T follicular helper cell (primary cell): ENCODE results near the gene FAM13C.

Experiments used
- DNase-seq: peaks from one replicate; pipeline ENCODE4 v3.0.0-alpha.2; 2020; ENCODE audit warnings: low read depth

The FAM13C gene

DNA sequence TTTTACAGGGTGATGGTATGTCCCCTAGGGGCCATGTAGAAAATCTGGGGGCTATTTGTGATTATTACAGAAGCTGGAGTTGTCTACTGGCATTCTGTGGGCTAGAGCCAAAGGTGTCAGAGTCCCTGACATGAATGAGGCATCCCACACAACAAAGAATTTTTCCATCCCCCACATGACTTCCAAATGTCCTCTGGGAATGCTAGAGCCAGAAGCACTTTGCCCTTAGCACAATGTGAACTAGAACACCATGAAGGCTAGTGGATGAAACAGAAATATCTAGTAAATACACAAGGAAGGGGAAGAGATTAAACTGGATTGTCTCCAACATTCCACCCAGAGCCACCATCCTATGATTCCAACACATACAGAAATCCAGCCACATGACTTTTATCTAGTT, 46.9 kb downstream of the FAM13C start:
- no peak for DNase-seq

DNA sequence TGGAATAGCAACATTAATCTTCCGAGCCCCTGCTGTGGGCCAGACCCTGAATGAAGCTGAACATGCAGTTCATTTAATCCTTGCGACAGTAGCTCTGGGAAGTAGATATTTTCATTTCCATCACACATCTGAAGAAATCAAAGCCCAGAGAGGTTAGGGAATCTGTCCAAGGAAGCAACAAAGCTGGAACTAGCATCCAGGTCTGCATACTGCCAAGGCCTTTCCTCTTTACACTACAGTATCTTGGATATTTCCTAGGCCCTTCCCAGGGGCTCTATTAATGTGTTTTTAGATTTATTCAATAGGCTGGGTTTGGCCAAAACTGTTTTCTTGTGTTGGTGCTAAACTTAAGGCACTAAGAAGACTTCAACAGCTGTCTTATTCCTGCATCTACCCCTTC, 48.1 kb downstream of the FAM13C start:
- no peak for DNase-seq

GRCh38 chr10:59312247-59312646, 50.1 kb downstream of the FAM13C start:
- DNase-seq: no peak

DNA sequence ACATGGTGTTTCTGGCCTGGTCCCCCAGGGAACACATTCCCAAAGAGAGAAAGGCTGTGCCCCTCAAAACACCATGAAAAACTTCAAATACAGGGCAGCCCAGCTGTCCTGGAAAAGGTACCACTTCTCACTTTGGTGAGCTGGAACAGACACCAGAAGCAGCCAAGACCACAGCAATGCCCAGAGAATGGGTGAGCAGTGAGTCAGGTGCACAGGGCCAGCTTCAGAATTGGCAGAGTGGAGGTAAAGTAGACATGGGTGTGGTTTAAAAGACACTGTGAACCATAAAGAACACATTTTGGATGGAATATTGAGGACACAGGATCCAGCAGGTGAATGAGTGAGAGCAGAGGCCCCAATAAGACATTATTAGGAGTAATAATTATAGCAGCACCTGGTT, 51.3 kb downstream of the FAM13C start:
- no peak for DNase-seq

GRCh38 chr10:59310324-59310914, 51.9 kb downstream of the FAM13C start:
- DNase-seq: no peak

GRCh38 chr10:59304521-59305097, 57.7 kb downstream of the FAM13C start:
- DNase-seq: no peak

- no peak for DNase-seq
Measured at GRCh38 chr10:59303018-59303417, 59.3 kb downstream of the FAM13C start.

- DNase-seq: no peak
Measured at GRCh38 chr10:59302381-59302780, 60.0 kb downstream of the FAM13C start.

DNA sequence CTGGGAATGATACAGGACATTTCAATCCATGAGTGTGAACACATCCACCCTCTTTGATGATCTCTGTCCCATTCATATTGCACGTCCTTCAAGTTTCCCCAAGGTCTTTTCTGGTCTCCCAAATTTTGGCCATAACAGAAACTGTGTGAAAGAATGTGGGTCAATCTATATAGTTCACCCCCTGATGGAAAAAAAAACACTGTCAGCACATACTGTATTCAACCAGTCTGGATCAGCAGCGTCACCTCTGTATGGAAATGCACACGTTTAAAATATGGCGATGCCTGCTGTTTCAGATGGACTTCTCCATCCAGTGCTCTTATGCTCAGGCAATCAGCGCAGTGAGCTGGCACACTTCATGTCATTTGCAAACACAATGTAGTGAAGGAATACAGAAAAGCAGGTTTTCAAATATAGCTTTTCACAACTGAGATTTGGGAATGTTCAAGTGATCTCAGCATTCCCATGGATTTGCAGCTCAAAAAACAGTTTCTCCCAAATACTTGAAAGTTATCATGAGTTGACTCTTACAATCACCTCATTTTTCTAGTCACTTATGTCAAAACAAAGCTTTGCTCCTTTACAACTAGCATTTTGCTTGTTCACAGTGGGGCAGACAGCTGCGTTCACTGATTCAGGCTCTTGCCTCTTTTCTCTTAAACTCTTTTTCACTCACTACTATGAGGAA, 61.1 kb downstream of the FAM13C start:
- no peak for DNase-seq

- DNase-seq: no peak
Measured at GRCh38 chr10:59300386-59300785, 62.0 kb downstream of the FAM13C start.

DNA sequence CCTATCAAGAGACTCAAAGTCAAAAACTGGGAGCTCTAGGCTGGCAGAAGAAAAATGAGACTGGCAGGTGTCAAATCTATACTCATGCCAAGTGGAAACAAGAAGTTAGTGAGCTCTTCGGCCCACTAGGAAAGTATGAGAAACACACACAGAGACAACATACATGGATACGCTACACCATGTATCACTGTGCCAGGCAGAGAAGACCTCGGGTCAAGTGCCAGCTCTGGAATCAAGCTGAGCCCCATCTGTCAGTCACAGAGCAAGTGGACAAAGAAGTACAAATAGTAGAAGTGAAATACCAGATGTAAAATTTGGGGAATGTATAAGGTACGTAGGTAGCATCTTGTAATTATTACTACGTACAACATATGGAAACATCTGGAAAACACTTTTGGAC, 62.4 kb downstream of the FAM13C start:
- no peak for DNase-seq

DNA sequence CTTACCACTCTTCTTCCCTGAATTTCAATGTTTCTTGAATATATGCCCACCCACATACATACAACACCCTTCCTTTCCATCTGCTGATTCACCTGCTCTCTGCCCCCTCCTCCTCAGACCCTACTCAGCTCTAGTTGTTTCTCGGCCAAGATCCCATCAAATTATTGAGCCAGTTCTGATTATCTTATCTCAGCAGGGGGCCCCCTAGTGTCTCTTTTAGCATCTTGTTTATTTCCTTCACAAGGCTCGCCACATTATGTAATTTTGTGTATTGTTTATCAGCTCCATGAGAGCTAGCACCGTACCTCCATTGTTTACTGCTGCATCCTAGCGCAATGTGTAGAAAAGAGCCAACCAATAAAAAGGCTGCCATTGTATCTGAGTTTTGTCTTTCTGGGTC, 71.9 kb downstream of the FAM13C start:
- no peak for DNase-seq

GRCh38 chr10:59289853-59290252, 72.5 kb downstream of the FAM13C start:
- no peak for DNase-seq

DNA sequence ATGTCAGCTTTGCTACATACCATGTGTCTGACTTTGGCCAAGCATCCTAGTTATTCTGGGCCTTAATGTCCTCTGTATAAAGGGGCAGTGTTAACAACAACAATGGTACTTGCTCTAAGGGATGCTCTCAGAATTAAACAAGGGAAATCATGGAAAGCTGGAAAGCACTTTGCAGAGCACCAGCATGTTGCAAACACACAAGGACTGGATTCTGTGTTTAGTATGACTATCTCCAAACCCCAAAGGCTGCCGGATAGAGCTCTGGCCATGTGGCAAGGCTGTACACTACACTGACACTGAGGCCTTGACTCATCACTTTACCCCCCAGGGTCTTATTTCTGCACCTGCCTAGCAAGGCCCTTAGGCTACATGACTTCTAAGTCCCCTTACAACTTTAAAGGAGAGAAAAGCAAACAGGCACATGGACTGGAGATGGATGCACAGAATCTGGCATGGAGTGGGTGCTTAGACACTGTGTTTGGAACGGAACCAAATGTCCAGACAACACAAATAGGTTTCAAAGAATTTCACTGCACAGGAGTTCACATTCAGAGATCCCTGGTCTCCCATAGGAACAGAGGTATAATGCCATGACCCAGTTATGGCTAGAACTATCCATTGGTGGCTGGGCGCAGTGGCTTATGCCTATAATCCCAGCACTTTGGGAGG, 74.6 kb downstream of the FAM13C start:
- DNase-seq: no peak

DNA sequence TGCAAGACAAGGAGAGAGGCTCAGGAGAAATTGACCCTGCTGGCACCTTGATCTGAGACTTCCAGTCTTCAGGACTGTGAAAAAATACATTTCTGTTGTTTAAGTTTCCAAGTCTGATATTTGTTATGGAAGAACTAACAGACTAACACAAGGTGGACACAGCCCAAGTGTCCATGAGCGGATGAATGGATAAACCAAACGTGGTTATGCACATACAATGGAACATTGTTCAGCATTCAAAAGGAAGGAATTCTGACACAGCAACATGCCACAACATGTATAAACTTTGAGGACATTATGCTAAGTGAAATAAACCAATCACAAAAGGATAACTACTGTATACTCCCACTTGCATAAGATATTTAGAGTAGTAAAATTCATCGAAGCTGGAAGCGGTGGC, 76.5 kb downstream of the FAM13C start:
- DNase-seq: no peak

DNA sequence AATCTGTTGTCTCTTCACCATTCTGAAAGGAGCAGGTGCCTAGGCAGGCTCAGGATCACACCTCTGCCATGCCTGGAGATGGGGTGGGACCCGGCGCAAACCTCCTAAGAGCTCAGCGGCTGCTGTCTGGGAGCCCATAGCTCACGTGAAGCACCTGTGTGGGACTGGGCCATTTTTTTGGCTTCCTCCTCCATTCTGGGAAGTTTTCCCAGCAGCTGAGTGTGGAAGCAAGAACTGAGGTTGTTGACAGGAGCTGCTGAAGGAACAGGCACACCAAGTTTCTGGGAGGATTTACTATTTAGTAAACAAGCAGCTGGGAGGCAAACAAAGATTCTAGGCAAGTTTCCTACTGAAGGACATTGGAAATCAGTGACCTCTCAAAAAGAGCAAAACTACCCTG, 77.3 kb downstream of the FAM13C start:
- DNase-seq: no peak

- DNase-seq: no peak
Measured at GRCh38 chr10:59284118-59284975, 78.0 kb downstream of the FAM13C start.

DNA sequence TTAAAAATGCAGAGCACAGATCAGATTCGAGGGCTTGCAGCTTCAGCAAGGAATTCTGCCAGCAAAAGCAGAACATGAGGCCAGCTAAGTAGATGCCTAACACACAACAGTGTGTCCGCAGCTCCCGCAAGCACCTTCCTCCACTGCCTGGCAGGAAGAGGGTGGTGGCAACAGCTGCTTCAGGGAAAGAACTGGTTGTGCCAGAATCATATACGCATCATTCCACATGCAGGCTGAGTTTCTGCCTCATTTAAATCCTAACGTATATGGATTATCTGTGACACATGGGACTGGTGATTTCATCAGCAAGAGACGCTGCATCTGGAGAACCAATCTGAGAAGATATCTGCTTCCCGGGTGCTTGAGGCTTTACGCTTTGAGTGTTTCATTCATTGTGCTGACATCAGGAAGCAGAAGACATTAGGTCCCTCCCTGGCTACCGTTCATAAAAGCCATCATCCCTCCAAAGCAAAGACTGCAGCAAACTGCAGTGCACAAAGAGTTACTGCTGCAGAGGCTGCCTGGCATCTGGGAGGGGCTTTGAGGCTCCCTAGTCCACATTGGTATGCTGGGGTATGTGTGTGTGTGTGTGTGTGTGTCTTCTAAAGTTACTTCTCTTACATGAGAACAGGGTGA, 78.8 kb downstream of the FAM13C start:
- no peak for DNase-seq

- no peak for DNase-seq
Measured at GRCh38 chr10:59281861-59282260, 80.5 kb downstream of the FAM13C start.

- DNase-seq: no peak
Measured at GRCh38 chr10:59279991-59280505, 82.3 kb downstream of the FAM13C start.

DNA sequence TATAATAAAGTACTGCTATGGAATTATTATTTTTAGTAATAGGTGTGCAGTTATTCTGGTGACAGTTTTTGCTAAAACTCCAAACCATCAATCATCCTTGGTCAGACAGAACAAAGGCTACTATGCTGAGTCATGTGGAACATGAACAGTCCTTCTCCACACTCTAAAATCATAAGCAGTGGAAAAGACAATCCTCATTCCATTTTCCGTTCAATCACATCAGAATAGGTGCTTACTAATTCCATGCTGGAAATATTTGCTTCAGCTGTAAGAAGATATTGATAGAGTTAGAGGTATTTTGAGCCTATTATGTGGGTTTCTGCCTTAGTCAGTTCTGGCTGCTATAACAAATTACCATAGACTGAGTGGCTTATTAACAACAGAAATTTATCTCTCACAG, 82.9 kb downstream of the FAM13C start:
- DNase-seq: no peak
